RCC 7860 (cell line): ENCODE results near the gene TMEM151B.
"Not testable (repeated sequence)": the region's sequence is repeated elsewhere in the genome, so short reads cannot be mapped to it uniquely, and the experiment has no call there.

Source experiments
- DNase-seq: peaks from one replicate; pipeline ENCODE4 v3.0.0-alpha.2; 2015; ENCODE audit warnings: low spot score
- FAIRE-seq: peaks from 2 replicates; lab custom pipeline; 2012; peaks lifted over from hg19 to GRCh38; lab: Jason Lieb, UNC

The TMEM151B gene

GRCh38 chr6:44301106-44301505 lies 30.9 kb downstream of the TMEM151B start:
- DNase-seq, result no peak
- FAIRE-seq, result no peak

DNA sequence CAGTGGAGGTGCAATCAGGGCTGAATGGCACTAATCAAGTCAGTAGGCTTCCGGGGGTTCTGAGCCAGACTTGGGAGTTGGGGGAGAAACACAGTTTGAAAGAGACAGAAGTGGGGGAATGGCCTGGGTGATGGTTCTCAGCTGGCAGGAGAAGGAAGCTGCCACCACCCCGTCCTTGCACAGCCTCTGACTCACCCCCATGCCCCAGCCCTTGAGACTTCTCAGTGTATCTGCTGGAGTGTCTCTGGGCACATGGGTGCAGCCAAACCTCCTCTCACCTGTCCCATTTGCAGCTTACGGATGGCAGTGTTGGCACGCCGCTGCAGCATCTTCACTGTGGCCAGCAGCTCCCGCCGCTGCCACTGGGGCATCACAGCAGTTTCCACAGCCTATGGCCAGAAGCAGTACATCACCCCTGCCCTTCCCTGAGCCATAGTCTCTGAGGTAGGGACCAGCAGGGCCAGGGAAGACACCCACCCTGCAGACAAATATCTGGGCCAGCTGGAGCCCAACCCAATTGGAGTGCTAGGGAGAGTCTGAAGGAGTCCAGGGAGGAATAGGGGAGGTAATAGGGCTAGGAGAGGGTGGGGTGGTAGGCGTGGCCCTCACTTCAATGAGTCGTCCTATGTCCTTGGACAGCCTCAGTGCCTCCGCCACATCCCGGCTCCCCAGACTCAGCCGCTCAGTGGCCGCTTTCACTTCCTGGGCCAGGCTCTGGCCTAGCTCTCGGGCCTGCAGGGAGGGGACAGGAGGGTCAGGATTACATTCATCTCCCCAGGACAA lies 31.7 kb downstream of the TMEM151B start:
- no peak for DNase-seq
- FAIRE-seq, result no peak

DNA sequence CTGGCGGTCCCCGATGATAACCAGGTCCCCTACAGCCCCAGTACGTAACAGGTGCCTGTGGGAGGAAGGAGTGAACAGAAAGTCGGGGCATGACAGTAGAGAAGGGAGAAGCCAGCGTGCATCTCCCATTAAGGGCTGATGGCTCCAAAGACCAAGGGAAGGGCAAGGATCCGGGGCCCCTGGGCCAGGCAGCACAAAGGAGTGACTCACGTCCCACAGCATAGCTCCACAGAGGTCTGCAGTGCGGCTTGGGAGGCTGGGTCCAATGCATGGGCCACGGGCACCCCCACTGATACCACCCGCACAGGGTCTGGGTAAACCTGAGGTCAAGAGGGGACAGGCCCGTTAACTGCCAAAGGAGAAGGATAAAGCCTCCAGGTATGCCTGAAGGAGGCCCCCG lies 32.6 kb downstream of the TMEM151B start:
- no peak for DNase-seq
- no peak for FAIRE-seq

DNA sequence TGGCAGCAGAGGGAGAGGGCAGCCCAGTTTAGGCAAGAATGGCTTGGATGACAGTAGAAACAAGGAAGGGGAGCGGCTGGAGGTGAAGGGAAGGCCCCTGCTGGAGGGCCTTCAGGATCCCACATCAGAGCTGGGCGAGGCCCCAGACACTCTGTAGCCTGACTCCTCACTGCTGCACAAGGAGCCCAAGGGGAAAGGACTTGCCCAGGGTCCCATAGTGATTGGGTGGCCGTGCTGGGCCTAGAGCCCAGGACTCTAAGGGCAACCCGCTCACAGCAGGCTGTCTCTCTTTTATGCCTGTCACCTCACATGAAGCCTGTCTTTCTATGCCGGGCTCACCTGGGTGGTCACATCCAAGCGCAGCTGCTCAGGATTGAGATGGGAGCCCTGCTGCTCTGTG lies 33.6 kb downstream of the TMEM151B start:
- no peak for DNase-seq
- no peak for FAIRE-seq

DNA sequence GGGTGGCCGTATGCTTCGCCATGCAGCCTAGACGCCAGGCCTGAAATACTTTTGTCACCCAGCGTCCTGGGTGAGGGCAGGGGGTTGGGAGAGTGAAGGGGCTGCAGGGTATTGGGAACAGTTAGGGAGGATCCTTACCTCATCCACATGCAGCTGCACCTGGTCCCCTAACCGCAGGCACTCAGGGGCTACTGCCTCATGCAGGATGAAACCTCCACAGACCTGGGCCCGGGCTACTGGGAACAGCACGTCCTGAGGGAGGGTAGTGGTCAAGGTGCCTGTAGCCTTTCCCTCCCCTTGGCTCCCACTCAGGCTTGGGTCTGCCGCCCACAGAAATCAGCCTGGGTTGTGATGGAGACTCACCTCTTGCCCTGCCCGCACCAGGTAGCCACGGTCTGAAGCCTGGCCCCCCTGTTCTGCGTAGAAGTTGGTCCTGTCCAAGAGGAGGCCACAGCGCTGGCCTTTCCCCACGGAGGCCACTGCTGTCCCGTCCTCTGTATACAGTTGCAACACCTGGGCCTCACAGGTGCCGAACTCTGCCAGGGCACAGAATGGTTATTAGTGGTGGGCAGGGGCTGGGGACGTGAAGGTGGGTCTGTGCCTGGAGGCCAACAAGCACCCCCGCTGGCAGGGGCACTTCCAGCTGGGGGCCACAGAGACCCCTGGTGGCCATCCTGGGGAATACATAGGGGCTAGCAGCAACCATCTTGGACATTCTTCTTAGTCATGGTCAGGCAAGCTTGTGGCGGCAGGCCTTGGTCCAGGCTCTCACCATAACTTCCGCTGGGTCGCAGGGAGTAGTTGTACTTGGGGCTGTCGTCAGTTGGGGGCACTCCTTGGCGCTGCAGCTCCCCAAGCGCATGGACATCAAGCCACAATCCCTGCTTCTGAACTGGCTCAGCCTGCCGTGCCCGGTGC lies 34.3 kb downstream of the TMEM151B start:
- DNase-seq, result no peak
- FAIRE-seq, result no peak

DNA sequence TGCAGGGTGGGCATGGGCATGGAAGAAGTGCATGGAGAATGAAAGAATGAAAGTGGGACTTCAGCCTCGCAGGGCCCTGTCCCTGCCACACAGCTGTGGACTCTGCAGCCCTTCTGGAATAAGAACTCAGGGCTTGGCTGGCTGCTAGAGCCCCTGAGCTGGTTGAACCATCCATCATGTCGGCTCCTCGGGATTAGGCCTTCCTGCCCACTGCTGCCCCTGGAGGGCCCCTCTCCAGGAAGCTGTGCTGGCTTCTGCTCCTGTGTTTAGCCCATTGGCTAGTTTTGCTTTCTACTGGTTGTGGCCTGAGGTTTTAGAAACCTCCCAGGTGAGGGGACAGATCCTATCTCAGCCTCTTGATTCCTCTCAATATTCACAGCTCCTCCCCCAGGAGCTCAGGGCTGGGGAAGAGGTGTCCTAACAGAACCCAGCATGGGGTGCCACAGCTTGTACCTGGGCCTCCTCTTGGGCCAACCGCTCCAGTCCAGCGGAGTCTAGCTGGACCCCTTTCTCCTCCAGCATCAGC lies 35.0 kb downstream of the TMEM151B start:
- FAIRE-seq (no peak), DNase-seq (no peak)

- DNase-seq, result no peak
- FAIRE-seq, result no peak
Observed at GRCh38 chr6:44306710-44307109, 36.5 kb downstream of the TMEM151B start.

DNA sequence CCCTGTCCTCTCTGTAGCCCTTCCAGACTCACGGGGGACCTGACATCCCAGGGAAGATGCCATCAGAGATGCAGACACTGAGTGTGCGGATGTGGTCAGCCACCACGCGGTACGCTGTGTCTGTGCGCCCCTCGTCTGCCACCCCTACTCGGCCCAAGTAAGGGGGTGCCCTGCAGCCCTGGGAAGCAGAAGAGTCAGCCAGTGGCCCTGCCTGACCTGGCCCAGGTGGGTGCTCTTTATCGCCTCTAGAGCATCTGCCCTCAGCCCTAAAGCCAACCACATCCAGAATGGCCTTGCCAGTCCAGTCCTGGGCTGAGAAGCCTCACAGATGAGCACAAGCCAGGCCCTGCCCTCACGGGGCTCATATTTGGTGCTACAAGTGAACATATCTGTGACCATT lies 37.0 kb downstream of the TMEM151B start:
- FAIRE-seq, result no peak
- DNase-seq, result no peak

DNA sequence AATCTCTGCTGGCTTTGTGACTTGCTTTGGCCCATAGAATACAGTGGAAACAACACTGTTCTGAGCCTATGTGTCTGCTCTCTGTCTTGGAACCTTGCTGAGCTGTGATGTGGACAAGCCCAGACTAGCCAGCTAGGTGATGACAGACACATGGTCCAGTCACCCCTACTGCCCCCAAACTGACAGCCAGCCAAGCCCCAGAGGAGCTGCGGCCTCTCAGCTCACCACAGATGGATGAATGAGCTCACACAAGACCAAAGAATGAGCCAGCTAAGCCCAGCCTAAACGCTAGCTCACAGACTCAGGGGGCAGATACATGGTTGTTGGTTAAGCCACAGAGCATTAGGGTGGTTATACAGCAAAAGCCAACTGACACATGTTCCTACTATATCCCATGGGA lies 38.8 kb downstream of the TMEM151B start:
- DNase-seq (peak; percentile 11), FAIRE-seq (no peak)

DNA sequence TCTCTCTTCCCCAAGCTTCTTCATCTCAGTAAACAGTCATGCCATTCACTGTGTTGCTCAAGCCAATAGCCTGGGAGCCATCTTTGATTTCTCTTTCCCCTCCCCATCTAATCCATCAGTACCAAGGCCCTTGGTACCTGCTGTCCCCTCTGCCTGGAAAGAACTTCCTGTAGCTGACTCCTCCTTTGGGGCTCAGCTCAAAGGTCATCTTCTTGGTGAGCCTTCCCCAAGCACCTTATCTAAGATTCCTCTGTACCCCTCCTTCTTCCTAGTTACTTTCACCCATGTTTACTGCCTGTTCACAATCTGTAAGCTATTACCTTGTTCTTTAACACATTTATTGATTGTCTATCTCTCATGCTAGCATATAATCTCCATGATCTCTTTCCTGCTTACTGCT lies 39.4 kb downstream of the TMEM151B start:
- no peak for DNase-seq

GRCh38 chr6:44310241-44310640 lies 40.0 kb downstream of the TMEM151B start:
- DNase-seq (no peak), FAIRE-seq (no peak)

More for the DNA sequence above, 39.4 kb downstream of the TMEM151B start:
- no peak for FAIRE-seq

DNA sequence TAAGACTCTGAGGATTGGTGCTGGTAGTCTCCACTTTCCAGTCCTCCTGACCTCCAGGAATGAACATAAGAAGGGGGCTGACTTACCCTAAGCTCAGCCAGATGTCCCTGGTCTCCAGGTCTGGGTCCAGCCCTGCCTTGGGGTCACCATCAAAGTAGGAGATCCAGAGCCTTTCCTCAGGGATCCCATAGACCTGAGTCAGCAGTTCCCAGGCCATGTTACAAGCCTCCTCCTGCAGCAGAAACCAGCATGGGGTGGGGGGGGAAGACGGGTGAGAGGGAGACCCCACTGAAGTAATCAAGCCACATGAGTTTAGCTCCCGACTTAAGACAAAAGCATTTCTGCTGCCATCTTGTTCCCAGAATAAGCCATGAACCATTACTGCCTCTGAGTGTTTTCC lies 41.1 kb downstream of the TMEM151B start:
- no peak for FAIRE-seq
- no peak for DNase-seq

DNA sequence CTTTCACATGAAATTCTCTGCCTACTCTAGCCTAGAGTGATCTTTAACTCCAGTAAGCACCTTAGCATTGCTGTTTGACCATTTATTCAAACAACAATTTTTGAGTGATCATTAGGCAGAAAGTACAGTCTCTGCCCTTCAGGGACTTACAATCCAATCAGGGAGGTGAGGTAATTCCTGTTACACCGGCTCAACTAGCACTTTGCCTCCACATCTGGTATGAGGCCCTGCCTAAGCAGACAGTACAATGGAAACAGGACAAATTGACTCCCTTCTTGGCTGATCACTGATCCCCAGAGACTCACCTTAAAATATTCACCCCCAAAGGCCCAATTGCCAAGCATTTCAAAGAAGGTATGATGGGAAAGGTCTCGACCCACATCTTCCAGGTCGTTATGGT lies 41.5 kb downstream of the TMEM151B start:
- no peak for FAIRE-seq
- DNase-seq, result no peak

DNA sequence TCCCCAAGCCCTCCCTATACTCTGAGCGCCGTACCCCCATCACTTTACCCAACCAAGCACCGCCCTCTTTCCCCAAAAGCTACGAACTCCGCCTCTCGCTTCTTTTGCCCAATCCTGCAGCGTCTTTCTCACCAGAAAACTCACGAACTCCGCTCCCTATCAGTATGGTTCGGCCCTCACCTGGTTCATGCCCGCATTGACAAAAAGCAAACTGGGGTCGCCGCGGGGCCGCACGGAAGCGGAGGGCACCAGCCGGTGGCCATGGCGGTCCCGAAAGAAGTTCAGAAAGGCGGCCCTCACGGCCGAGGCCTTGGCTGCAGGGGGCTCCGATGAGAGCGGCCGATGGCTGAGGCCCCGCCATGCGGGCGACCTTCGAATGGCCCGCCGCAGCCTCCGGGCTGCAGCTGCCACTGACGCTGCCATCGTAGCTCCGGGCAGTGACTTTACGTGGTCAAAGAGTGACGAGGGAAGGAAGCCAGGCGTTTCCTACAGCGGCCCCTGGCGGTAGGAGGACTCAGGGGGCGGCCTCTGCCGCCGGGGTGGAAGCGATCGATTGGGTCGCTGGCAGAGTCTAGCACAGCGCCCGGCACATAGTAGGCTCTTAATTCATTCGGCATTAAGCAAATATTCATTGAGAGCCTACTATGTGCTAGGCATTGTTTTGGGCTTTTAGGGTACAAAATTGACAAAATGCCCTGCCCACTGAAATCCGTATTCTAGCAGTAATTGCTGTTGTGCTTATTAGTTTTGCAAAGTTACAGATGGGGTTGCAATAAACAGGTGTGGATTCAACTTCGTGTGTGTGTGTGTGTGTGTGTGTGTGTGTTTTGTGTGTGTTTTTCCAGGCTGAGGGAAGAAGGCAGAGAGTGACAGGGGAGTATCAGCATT lies 42.9 kb downstream of the TMEM151B start, which contains the start of gene AARS2:
Gene AARS2, minus strand, starts transcription at position 447 of the 888 bp plus-strand sequence. Its CDS starts 24 bp downstream, at position 423.
- DNase-seq, result peak; percentile 70
- no peak for FAIRE-seq

- FAIRE-seq, DNase-seq: not testable (repeated sequence)
Observed at GRCh38 chr6:44314657-44315056, 44.4 kb downstream of the TMEM151B start.

GRCh38 chr6:44315516-44315915 lies 45.3 kb downstream of the TMEM151B start:
- FAIRE-seq, result no peak
- DNase-seq, result no peak

GRCh38 chr6:44315951-44316350 lies 45.7 kb downstream of the TMEM151B start:
- FAIRE-seq, result no peak

DNA sequence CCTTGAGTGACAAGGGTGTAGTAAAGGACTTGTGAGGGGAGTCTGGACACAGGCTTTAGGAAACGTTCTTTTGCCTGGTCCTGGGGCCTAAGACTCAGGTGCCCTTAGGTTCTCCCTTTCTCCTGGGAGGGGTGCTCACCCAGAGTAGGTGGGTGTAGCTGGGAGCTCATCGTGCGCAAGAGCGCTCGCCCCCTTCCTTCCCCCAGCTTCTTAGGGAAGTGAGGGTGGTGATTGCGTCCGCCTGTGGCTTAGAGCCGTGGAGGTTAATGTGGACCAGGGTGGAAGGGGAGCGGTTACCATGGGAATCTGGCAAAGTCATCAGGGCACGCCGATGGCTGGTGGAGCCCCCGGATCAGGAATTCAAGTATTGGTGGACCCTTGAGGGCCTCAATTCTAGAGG lies 46.2 kb downstream of the TMEM151B start:
- no peak for DNase-seq
- FAIRE-seq, result no peak

More at GRCh38 chr6:44315951-44316350, 45.7 kb downstream of the TMEM151B start:
- DNase-seq, result no peak

- FAIRE-seq, DNase-seq: not testable (repeated sequence)
Observed at GRCh38 chr6:44317136-44317631, 46.9 kb downstream of the TMEM151B start.

DNA sequence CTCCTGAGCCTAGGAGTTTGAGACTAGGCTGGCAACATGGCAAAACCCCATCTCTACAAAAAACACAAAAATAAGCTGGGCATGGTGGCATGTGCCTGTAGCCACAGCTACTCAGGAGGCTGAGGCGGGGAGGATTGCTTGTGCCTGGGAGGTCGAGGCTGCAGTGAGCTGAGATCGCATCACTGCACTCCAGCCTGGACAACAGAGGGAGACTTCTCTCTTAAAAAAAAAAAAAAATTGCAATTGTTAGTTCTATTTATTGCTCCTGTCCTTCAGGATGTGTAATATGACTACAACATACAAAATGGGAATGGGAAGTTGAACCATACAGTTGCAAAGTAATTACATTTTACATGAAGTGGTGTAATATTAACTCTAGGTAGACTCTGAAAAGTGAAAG lies 51.0 kb downstream of the TMEM151B start:
- no peak for FAIRE-seq
- no peak for DNase-seq
